HG03442 (cell line): Measurements from ENCODE around the gene OPRPN.
A peak's percentile ranks its signal among the peaks of the same experiment; 100 is the strongest.

Experiments used
- ATAC-seq: cut with Tn5 transposase; IDR thresholded peaks from one replicate; pipeline ENCODE4 v1.9.1; 2021; ENCODE audit warnings: mild to moderate bottlenecking, moderate library complexity; ENCODE audit not compliant: unreplicated experiment

OPRPN gene

GRCh38 chr4:70397580-70397979, at the start of gene OPRPN:
Gene OPRPN, plus strand, starts transcription at chr4:70397940. Its CDS starts 1,346 bp downstream, at chr4:70399286.
- no peak for ATAC-seq

DNA sequence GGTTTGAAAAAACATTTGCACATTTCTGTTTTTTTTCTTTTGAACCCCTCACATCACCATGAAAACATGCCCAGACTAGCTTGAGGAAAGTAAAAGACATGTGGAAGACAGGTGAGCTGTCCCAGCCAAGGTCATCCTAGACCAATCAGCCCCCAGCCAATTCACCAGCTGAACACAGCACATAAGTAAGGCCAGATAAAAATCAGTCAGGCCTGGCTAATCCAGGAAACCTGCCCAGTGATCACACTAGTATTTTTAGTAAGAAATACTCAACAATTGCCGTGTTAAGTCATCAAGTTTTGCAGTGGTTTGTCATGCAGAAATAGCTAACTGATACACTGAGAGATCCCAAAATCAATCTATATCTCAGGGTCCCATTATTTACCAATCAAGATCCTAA, 41.6 kb upstream of the OPRPN start:
- no peak for ATAC-seq

GRCh38 chr4:70359115-70359661, 38.6 kb upstream of the OPRPN start:
- ATAC-seq: no peak

DNA sequence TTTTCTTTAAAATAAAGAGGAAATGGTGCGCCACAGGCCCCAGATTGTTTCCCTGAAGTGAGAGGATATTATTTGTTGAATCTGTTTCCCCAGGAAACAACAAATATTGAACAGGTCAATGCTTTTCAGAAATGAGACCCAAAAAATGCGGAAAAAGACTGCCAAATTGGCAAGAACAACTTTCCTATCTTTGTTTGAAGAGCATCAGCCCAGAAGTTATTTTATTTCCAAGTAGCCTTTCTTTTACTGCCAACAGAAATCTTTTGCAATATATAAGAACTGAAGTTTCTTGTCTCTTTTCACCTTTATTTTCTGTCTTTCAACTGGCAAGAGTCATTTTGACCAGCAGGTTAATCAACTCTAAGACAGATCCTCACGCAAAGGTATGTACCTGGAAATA, 37.3 kb upstream of the OPRPN start, which contains the start of gene SMR3A:
SMR3A (plus strand) TSS at position 301 of the 400 bp plus-strand sequence. CDS start 1,356 bp downstream, outside the sequence.
- no peak for ATAC-seq

DNA sequence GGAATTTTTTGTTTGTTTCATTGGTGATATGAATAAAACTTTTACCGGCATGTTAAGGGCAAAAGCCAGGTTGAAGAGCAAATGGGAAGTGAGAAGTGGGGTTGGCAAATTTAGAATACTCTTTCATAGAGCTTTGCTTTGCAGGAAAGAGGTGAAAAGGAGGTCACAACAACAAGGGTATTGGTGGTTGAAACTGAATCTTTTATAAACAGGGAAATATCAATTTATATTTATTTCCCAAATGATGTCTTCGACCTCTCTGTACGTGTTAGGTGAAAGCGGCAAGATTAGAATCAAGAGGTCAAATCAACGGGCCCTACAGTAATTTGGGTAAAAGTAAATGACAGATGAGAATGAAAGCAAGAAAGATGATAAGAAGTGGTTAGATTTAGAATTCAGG, 33.7 kb upstream of the OPRPN start:
- no peak for ATAC-seq

DNA sequence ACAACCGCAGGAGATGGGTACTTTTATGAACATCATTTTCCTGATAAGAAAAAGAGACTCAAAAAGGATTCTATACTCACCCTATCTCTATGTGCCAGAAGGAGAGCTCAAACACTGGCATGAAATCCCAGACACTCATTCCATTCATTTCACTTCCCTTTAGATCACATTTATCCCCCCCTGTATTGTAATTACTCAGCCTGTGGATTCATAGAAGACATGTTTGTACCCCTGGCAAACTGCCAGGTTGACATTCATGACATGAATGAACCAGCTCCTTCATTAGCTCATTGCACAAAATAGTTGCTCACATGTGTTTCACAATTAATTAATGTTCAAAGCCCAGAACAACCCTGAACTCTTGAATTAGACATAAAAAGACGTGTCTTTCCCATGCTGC, 32.3 kb upstream of the OPRPN start:
- no peak for ATAC-seq

DNA sequence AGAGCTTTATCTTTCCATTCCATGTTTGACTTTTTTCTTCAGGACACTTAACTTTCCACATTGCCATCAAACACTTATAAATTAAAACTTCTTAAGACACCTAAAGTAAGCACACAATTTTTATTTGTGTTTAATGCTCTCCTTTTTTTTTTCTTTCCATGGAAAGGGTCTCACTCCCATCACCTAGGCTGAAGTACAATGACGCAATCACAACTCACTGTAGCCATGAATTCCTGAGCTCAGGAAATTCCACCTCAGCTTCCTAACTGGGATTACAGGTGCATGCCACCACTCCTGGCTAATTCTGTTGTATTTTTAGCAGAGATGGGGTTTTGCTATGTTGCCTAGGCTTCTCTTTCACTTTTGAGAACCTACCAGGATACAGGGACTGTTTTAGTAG, 29.9 kb upstream of the OPRPN start:
- ATAC-seq: no peak

DNA sequence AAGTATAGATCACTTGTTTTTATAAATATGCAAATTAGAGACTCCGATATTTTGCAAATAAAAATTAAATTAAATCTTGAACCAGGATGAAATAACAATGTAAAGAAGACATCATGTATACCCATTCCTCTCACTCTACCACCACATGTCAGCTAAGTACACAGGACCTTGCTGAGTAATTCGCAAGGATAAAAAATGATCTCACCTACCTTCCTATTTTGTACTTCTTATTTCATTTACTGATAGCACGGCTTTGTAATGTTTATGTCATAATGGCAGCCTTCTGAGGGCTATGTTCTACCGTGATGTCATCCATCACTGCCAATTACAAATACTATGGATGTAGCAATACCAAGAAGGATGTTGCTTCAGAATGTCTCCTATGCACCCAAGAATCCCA, 25.8 kb upstream of the OPRPN start:
- ATAC-seq: no peak

DNA sequence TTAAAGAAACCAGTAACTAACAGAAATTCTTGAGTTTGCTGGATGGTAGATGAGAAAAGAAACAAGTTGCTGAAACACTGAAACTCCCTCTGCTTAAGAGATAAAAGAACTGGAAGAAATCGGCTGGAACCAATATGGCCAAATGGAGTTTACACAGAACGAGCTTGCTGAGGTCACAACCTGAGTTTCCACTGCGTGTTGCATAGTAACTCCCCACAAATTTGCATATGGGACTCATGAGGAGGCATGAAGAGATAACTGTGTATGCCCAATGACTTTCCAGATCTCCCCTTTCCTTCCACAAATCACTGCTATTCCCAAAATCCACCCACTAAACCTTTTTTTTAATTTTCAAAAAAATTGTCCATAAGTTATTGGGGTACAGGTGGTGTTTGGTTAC, 25.0 kb upstream of the OPRPN start:
- no peak for ATAC-seq

DNA sequence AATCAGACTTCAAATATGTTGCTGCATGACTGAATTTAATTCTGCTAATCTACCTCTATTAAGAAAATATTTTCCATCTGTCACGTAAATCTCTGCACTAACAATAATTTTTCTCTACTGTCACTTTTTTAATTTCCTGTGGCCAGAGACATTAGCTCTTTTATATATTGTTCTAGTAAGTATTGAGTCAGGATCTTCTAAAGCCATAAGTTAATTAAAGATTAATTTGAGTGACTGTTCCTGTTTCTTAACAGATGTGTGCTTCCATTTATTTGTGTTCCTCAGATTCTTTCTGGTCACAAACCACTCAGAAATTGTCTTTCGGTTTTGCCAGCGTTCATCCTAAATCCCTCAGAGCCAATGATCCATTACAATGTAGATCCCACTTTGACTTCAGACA, 17.2 kb upstream of the OPRPN start:
- ATAC-seq: no peak

DNA sequence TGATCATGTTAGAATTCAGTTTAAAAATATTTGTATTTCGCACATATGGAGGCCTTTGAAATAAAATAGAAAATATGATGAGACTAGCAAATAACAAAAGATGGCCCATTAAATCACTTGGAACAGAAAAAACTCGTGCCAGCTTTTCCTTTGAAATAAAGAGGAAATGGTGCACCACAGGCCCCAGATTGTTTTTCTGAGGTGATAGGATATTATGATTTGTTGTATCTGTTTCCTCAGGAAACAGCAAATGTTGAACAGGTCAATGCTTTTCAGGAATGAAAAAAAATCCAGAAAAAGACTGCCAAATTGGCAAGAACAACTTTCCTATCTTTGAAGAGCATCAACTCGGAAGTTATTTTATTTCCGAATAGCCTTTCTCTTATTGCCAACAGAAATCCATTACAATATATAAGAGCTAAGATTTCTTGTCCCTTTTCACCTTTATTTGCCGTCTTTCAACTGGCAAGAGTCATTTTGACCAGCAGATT, 15.0 kb upstream of the OPRPN start, which contains the start of gene SMR3B:
SMR3B (plus strand) TSS at position 441 of the 491 bp plus-strand sequence. CDS start 1,380 bp downstream, outside the sequence.
- no peak for ATAC-seq

DNA sequence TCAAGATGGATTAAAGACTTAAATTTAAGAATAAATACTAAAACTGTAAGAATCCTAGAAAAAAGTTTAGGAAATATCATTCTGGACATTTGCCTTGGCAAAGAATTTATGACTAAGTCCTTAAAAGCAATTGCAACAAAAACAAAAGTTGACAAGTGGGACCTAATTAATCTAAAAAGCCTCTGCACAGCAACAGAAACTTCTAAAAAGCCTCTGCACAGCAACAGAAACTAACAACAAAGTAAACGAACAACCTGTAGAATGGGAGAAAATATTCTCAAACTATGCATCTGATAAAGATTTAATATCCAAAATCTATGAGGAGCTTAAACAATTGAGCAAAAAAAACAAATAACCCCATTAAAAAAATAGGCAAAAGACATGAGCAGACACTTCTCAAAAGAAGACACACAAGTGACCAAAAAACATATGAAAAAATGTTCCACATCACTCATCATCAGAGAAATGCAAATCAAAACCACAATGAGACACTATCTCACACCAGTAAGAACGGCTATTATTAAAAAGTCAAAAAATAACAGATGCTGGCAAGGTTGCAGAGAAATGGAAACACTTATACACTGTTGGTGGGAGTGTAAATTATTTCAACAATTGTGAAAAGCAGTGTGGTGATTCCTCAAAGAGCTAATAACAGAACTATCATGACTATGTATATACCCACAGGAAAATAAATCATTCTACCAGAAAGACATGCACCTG, 5.5 kb upstream of the OPRPN start:
- peak; percentile 48 for ATAC-seq

DNA sequence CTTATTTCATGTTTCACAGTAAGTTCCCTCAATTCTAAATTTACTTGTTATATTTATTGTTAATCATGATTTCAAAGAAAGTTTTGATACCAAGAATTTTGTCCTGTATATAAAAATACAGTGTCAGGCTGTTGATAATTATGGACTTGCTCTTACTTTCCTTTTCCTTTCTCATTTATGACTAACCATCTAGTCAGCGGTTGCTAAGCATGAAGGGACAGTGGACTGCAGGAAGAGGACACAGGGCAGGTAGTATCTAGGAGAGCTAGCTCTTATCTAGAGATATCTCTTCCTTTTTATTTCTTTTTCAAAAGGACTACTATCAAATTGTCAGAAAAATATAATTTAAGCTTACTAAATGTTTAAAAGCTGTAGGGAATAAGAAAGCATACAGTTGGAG, 1.6 kb downstream of the OPRPN start:
- peak; percentile 46 for ATAC-seq

GRCh38 chr4:70402762-70403161, 5.0 kb downstream of the OPRPN start:
- peak; percentile 73 for ATAC-seq

- peak; percentile 28 for ATAC-seq
Measured at GRCh38 chr4:70405765-70406164, 8.0 kb downstream of the OPRPN start.

GRCh38 chr4:70425306-70425705, 27.6 kb downstream of the OPRPN start:
- ATAC-seq: no peak

DNA sequence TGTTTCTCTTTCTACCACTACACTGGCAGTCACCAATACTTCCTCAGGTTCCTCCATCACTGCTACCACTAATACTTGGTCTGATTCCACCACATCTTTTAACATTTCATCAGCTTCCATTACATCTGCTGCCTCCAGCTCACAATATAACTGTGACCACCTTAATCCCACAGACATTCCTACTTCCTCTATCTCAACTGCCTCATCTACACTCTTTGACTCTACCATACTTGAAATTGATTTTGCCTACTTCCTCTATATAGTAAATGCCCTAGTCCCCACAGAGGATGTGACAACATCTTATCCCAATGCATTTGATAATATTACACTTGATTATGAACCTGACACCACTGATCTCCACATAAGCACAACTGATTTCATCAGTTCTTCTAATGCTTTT, 29.0 kb downstream of the OPRPN start:
- ATAC-seq: no peak

DNA sequence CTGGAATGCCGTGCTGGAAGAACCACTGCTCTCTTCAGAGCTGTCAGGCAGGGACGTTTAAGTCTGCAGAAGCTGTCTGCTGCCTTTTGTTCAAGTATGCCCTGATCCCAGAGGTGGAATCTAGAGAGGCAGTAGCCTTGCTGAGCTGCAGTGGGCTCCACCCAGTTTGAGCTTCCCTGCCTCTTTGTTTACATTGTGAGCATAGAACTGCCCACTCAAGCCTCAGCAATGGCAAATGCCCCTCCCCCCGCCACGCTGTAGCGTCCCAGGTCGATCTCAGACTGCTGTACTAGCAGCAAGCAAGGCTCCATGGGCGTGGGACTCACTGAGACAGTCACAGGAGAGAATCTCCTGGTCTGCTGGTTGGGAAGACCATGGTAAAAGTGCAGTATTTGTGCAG, 39.5 kb downstream of the OPRPN start:
- no peak for ATAC-seq

DNA sequence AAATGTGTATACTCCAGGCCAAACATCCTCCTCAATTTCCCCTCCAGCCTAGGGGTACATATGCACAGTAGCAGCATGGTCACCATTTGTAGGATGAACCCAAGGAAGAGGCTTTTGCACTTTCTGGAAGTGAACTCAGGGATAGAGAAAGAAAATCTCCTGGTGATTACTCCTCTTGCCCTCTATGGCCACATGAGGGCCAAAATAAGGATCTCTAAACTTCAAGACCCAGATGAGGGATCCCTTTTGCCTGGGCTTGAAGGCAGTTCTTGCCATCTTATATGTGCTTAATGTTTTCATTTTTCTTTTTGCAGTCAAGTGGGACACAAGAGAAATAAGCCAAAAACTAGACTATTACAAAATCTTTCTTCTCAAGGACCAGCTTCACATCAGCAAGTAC, 44.7 kb downstream of the OPRPN start:
- no peak for ATAC-seq

- no peak for ATAC-seq
Measured at GRCh38 chr4:70443329-70443728, 45.6 kb downstream of the OPRPN start.

DNA sequence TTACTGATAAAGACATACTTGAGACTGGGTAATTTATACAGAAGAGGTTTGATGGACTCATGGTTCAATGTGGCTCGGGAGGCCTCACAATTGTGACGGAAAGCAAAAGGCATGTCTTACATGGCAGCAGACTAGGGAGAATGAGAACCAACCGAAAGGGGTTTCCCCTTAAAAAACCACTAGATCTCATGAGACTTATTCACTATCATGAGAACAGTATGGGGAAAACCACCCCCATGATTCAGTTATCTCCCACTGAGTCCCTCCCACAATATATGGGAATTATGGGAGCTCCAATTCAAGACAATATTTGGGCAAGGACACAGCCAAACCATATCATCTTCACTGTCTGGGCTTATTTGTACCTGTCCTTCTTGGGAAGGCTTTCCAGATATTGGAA, 51.5 kb downstream of the OPRPN start:
- peak; percentile 84 for ATAC-seq

DNA sequence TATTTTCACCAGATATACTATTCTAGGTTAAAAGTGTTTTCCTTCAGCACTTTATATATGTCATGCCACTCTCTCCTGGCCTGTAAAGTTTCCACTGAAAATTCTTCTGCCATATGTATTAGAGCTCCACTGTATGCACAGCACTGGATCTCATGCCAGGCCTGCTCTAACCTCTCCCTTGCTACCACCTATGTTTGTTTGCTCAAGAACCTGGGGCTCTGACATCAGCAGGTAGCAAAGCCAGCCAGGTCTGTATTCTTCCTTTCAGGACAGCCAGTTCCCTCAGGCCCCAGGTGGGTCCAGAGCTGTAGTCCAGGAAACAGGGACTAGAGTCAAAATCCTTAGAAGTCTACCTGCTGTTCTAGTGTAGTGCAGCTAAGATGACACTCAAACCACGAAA, 55.2 kb downstream of the OPRPN start:
- no peak for ATAC-seq
